NOMO-1 treated with DMSO at 0.1 percent for 48 hours (cell line): ENCODE data around the gene IFNA6.
"Not testable (repeated sequence)": the region's sequence is repeated elsewhere in the genome, so short reads cannot be mapped to it uniquely, and the experiment has no call there.

Experiments
- DNase-seq: peaks from one replicate; lab custom pipeline; 2025; ENCODE audit not compliant: unreplicated experiment; lab: John Stamatoyannopoulos, UW

Gene IFNA6

DNA sequence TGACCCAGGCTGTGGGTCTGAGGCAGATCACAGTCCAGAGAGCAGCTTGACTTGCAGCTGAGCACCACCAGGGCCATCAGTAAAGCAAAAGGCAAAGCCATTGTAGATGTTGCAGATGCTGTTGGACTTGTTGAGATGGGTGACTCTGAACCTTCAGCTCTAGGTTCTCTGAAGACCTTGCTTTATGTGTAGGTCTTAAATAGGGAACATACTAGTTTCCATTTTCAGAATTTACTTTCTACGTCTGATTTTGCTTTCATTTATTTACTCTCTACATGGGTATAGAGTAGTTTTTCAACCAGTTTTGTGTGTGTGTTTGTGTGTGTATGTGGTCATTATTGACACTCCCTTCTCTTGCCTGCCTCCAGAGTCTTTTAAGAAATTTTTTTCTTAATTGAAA lies at the start of gene IFNA6:
IFNA6 (minus strand) TSS at position 101 of the 400 bp plus-strand sequence; CDS start at position 101, 0 bp downstream.
- no peak for DNase-seq

GRCh38 chr9:21399956-21400355 lies 49.3 kb upstream of the IFNA6 start:
- no peak for DNase-seq

DNA sequence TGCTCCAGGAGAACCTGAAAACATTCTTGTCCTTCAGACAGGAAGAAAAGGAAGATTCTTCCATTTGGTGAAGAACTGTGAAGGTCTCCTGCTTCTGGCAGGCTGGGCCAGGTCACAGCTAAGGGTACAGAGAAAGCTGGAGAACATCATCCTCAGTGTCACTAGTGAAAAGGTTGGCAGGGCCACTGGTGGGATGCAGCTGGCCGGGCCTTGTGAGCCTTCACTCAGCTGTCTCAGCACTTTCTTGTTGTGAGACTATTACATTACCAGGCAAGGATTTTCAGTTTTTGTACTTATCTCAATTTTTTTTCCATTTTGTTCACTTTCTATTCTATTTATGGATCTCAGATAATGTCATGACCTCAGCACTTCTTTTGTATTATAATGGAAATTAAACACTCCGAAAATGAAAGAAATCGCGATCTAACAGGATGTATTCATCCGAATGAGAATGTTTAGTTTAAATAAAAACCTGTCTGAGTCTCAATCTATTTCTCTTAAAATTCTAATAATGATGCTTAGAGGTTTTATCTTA lies 48.3 kb upstream of the IFNA6 start:
- DNase-seq: no peak

- DNase-seq: no peak
Observed at GRCh38 chr9:21395778-21396717, 45.4 kb upstream of the IFNA6 start.

DNA sequence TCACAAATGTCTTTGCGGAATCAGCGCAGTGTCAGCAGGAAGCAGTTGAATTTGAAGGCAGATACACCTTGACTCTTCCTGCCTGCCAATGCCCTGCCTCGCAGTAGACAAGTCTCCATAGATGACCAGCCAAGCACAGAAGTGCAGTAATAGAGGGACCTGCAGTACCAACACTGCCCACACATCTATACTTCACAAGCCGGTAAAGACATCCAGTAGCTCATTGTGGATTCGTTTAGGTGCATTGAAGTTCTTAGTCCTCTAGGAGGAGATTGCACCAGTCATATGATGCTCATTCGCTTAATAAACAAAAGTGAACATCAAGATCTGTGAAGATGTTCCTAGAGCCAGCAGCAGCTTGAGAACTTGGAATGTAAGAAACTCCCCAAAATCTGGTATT lies 41.6 kb upstream of the IFNA6 start:
- DNase-seq: no peak

GRCh38 chr9:21385131-21385670 lies 34.5 kb upstream of the IFNA6 start, which contains the start of gene IFNA2:
Gene IFNA2, minus strand, starts transcription at chr9:21385398. Its CDS starts 69 bp downstream, at chr9:21385329.
- no peak for DNase-seq

DNA sequence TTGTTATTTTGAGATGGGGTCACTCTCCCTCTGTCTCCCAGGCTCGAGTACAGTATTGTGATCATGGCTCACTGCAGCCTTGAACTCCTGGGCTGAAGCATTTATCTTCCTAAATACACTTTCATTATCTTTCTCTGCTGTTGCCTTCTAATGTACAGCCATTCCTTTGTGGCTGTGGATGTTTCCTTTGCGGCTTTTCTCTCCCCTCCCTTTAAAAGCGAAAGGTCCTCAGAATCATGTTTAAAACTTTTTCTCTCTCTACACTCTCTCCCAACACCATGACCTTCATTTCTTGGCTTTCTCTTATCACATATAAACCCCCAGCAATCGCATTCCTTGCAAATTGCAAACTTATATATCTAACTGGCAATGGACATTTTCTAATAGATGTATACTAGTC lies 32.9 kb upstream of the IFNA6 start:
- DNase-seq: no peak

GRCh38 chr9:21381448-21382339 lies 31.0 kb upstream of the IFNA6 start:
- DNase-seq: no peak

DNA sequence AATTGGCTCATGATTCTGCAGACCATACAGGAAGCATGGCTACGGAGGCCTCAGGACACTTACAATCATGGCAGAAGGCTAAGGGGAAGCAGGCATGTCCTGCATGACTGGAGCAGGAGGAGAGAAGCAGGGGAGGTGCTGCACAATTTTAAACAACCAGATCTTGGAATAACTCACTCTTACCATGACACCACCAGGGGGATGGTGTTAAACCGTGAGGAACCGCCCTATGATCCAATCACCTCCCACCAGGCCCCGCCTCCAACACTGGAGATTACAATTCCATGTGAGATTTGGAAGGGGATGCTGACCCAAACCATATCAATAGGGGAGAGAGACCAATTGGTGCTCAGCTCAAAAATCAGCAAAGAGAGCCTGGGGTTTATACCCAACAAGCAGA lies 20.8 kb upstream of the IFNA6 start:
- not testable (repeated sequence) for DNase-seq

DNA sequence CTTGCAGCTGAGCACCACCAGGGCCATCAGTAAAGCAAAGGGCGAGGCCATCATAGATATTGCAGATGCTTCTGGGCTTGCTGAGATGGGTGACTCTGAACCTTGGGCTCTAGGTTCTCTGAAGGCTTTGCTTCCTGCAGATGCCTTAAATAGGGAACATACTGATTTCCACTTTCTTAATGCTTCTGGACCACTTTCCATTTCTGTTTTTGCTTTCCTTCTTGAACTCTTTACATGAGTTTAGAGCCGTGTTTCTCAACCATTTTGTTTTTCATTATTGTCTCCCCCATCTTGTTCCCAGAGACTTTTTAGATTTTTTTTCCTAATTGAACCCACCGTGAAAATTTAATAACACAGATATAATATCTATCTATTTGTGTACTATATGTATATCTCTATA lies 17.3 kb upstream of the IFNA6 start, which contains the start of gene IFNA13:
IFNA13 (minus strand) TSS at position 101 of the 400 bp plus-strand sequence; CDS start at position 54, 47 bp downstream.
- DNase-seq: no peak

DNA sequence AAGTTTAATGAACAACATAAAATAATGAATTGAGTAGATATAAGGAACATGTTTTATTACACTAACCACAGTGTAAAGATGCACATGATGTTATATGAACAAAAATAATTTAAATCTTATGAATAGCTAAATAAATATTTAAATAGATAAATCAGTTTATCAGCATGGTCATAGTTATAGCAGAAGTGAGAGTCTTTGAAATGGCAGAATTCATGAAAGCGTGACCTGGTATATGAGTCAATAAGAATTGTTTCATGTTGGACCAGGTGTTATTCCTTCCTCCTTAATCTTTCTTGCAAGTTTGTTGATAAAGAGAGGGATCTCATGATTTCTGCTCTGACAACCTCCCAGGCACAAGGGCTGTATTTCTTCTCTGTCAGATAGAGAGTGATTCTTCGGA lies 16.5 kb upstream of the IFNA6 start:
- DNase-seq: not testable (repeated sequence)

- DNase-seq: no peak
Observed at GRCh38 chr9:21362287-21362686, 11.6 kb upstream of the IFNA6 start.

GRCh38 chr9:21357479-21358460 lies 7.1 kb upstream of the IFNA6 start:
- DNase-seq: no peak

DNA sequence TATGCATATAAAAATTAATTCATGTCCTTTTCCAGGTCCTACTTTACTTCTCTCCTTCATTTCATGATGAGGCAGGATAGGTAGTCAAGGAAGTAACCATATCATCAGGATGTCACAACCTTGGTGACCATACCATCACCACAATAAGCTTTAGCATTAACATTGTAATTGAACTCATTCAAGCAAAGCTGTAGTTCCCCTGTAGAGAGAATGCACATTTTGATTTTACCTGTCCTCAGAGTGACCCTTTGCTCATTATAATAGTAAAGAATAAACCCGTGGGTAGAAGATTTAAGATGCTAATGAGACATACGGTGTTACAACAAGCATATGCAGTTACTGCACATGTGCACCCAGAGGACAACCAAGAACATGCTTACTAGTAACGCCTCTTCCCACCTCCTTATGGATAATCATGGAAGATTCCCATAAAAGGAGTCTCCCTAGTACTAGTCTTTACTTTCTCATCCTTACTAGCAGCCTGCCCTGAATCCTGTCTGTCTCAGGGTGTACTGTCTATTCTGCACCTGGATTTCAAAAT lies 2.2 kb downstream of the IFNA6 start:
- no peak for DNase-seq

DNA sequence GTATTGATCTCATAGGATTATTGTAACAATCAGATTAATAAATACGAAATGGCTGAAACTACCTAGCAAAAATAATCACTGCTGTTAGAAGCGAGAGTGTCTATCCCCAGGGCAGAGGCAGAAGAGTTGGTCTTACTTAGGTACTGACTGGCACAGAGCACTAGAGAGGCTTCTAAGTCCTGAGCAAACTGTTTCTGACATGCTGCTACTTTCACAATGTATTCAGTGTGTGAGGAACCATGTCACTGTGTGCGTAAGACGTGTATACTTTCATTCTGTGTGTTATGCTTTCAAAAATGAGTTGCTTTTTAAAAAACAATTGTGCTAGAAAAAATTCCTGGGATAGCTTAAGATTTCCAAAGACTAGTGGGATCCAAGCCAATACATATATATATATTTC lies 10.0 kb downstream of the IFNA6 start:
- DNase-seq: no peak

DNA sequence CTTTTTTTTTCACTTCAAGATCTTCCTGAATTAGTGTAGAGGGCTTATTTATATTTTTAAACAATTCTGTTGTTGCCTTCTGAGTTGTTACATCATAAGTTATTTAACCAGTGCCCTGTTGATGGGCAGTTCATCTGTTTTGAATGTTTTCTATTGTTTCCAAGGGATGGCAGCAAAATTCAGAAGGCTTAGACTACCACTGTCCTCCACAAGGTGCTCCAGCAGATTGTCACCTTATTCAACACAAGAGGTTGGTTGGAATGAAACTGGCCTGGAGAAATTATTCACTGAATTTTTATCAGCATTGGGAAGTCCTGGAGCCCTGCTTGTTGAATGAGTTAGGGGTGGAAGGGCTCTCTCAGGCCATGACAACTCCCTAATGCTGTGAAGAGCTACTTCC lies 14.2 kb downstream of the IFNA6 start:
- DNase-seq: no peak

GRCh38 chr9:21334701-21335632 lies 15.7 kb downstream of the IFNA6 start, which contains the start of gene KLHL9:
Gene KLHL9, minus strand, starts transcription at chr9:21335404. Its CDS starts 545 bp downstream, at chr9:21334859.
- DNase-seq: no peak

DNA sequence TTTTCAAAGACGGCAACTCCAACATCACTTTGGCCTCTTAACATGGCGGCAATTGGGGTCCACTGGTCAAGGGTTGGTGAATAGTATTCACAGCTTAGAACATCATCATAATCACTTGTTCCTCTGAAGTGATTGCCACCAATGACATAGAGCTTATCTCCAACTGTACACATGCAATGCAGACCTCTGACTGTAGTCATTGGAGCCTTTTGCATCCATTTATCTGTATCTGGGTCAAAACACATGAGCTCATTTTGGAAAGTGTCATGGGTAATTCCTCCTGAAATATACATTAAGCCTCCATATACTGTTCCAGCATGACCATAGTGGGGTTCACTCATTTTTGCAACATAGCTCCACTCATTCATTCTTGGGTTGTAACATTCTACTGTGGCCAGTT lies 17.5 kb downstream of the IFNA6 start:
- no peak for DNase-seq
